Lung (tissue), 12 donors: Measurements from ENCODE around the gene GNG8. TPM values are rescaled to one million over a fixed set of nuclear protein-coding genes. Genes with fewer than 3 reads are reported as not detected.

Source experiments
- ATAC-seq: fragments of 200-7000 bp; cut with Tn5 transposase; one replicate; pipeline ENCODE4 v1.9.1; 2020; ENCODE audit warnings: moderate number of reproducible peaks; ENCODE audit not compliant: insufficient read depth, low FRiP score
- DNase-seq, 3 donors: peaks; one replicate each; pipeline ENCODE4 v3.0.0-alpha.2; 2013 to 2017
- H3K27ac ChIP-seq, 2 donors: one replicate each; pipeline ENCODE4 v1.5.1; 2013; ENCODE audit warnings: mild to moderate bottlenecking in 2 of 2, moderate library complexity in 2 of 2, control low read depth in 1 of 2, inconsistent platforms in 1 of 2, low read depth in 1 of 2, low read length in 1 of 2
- H3K27me3 ChIP-seq, 3 donors: one replicate each; pipeline ENCODE4 v1.5.1; 2013; ENCODE audit warnings: low read length in 2 of 3; ENCODE audit not compliant: control insufficient read depth in 3 of 3, insufficient read depth in 3 of 3
- H3K36me3 ChIP-seq, 4 donors: one replicate each; pipeline ENCODE4 v1.5.1; 2013; ENCODE audit warnings: low read length in 4 of 4, mild to moderate bottlenecking in 1 of 4, moderate library complexity in 1 of 4; ENCODE audit not compliant: control insufficient read depth in 4 of 4, insufficient read depth in 4 of 4
- H3K4me1 ChIP-seq, 5 donors: one replicate each; pipeline ENCODE4 v1.5.1; 2013; ENCODE audit warnings: low read length in 5 of 5, mild to moderate bottlenecking in 2 of 5, moderate library complexity in 1 of 5; ENCODE audit not compliant: control insufficient read depth in 5 of 5, insufficient read depth in 5 of 5
- H3K4me3 ChIP-seq: one replicate; pipeline ENCODE4 v1.5.1; 2013; ENCODE audit warnings: mild to moderate bottlenecking, control low read depth, moderate library complexity
- H3K9ac ChIP-seq, 2 donors: one replicate each; pipeline ENCODE4 v1.5.1; 2013; ENCODE audit warnings: low read length in 2 of 2, control low read depth in 1 of 2; ENCODE audit not compliant: insufficient read depth in 1 of 2
- H3K9me3 ChIP-seq, 4 donors: one replicate each; pipeline ENCODE4 v1.5.1; 2013; ENCODE audit warnings: low read length in 3 of 4, mild to moderate bottlenecking in 1 of 4, moderate library complexity in 1 of 4; ENCODE audit not compliant: control insufficient read depth in 4 of 4, insufficient read depth in 3 of 4
- WGBS, 2 donors: extraction: QIAGEN DNeasy Blood & Tissue Kit; methylation state at CpG; one replicate each; pipeline ENCODE4 v1.1.7; 2013; 5-methylcytosine and 5-hydroxymethylcytosine counted together
- polyA plus RNA-seq, 2 donors: library from polyadenylated mRNA; stranded (reverse); fragments of 200-250 nt; gene quantifications; one replicate each; pipeline ENCODE4 v1.2.1, GENCODE V29; 2013
- total RNA-seq, 2 donors: library from RNA; depleted of rRNA in 1 of 2; stranded (reverse); fragments of >200 nt in 1 of 2; gene quantifications; one replicate each; pipeline ENCODE4 v1.2.1, GENCODE V29; 2014 to 2021
- TF ChIP-seq, protein P1 (sequence below): IDR thresholded peaks from 2 replicates; pipeline ENCODE4 v1.5.1; 2012; ENCODE audit warnings: mild to moderate bottlenecking; ENCODE audit errors: control extremely low read depth, extremely low read depth
- donor health status: control.
- donor health status: control.
- donor health status: Bipolar disorder and iron deficiency.
- donor health status: healthy.
- donor health status: DM: yes; HTN: yes; CAD: no.

Gene GNG8
- total and polyA plus RNA-seq, 4 donors: not detected

DNA sequence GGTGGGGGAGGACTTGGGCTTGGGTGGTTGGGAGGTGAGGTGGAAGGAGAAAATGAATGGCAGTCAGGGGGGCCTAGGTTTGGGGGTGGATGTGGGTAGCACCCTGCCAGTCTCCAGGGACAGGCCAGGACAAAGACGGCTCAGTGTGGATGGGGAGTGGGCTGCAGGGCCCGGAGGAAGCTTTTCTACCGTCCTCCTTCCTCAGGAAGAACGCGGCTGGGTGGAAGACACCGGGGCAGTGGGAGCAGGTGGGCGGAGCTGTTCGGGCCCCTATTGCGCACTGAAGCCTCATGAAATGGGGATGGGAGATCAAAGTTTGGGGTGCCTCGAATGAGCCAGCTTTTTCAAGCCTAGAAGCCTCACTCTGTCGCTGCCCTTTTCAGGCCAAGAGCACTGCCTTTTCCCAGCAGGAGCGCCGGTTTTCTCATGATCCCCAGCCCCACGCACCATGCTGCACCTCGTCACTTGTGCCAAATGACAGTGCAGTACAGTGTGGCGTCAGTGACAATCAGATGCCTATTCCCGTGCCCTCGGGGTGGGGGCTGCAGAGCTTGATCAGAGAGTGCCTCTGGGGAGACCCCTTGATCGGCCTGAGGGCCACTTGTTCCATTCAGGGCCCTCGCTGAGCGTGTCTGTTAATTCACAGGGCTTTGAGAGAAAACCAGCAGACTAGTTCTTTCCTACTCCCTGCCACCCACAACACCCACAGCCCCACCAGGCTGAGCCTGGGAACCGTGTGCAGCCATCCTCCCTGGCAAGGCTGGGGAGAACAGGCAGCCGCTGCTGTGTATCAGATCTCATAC, 33.4 kb downstream of the GNG8 start:
- H3K9ac ChIP-seq: peak overlapping the region; percentile 61 to 74
- peaks cover 0 to 23% (median 15%) of the 10 kb centered on the region in 4 donors for H3K36me3 ChIP-seq
- no peaks in the 10 kb centered on the region for H3K27me3 ChIP-seq
- ATAC-seq (no peak), DNase-seq (no peak)
- TF ChIP-seq, protein P1, sequence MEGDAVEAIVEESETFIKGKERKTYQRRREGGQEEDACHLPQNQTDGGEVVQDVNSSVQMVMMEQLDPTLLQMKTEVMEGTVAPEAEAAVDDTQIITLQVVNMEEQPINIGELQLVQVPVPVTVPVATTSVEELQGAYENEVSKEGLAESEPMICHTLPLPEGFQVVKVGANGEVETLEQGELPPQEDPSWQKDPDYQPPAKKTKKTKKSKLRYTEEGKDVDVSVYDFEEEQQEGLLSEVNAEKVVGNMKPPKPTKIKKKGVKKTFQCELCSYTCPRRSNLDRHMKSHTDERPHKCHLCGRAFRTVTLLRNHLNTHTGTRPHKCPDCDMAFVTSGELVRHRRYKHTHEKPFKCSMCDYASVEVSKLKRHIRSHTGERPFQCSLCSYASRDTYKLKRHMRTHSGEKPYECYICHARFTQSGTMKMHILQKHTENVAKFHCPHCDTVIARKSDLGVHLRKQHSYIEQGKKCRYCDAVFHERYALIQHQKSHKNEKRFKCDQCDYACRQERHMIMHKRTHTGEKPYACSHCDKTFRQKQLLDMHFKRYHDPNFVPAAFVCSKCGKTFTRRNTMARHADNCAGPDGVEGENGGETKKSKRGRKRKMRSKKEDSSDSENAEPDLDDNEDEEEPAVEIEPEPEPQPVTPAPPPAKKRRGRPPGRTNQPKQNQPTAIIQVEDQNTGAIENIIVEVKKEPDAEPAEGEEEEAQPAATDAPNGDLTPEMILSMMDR: no peak
- peaks cover 7 to 26% (median 13%) of the 10 kb centered on the region in 5 donors for H3K4me1 ChIP-seq
- WGBS, 2 donors: 21 to 28% methylated on average over 22 to 23 of the region's 23 CpGs
- peak overlapping the region; percentile 98 for H3K4me3 ChIP-seq
- H3K9me3 ChIP-seq: peaks cover 0 to 6% (median 0%) of the 10 kb centered on the region in 4 donors
- peak overlapping the region; percentile 43 to 74 for H3K27ac ChIP-seq

DNA sequence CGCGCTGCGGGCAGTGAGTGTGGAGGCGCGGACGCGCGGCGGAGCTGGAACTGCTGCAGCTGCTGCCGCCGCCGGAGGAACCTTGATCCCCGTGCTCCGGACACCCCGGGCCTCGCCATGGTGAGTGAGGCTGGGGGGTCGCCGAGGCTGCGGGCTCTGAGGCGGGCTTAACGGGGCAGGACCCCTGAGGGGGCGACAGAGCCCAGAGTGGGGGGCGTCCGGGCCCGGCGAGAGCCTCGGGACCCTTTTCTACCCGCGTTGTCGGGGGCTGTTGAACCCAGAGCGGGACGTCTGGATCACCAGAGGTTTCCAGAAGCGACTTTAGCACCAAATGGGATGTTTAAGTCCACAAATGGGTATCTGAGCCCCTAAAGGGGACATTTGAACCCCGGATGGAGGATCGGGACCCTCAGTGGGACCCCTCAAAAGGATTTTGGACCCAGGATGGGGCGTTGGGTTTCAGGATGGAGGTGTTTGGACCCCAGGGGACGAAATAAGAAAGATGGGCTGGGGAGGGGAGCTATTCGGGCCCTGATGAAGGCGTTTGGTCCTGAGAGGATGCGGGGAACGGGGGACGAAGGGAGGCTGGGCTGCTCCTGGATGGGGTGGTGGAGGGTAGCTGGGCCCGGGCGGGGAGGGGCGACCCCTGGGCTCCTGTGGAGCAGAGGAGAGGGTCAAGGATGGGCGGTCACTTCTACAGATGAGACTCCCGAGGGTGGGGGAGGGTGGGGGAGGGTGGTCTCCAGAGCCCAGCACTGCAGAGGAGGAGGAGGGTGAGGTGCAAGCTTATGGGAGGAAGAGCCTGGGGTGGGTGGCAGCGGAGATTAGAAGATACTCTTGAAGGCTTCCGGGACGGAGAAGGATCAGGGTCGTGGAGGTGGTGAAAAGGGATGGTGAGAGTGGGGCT, 34.4 kb downstream of the GNG8 start, which contains the start of gene CALM3:
Gene CALM3, plus strand, starts transcription at position 13 of the 907 bp plus-strand sequence. Its CDS starts 105 bp downstream, at position 118.
- TF ChIP-seq, protein P1: no peak
- no peaks in the 10 kb centered on the region for H3K27me3 ChIP-seq
- ATAC-seq (no peak), DNase-seq (peak in 1 of 3 donors; percentile 23)
- H3K9me3 ChIP-seq: peaks cover 0 to 6% (median 0%) of the 10 kb centered on the region in 4 donors
- H3K4me3 ChIP-seq: peak within 1 kb of the TSS; percentile 98
- peak within 1 kb of the TSS; percentile 93 to 100 for H3K27ac ChIP-seq
- H3K9ac ChIP-seq: peak within 1 kb of the TSS; percentile 93 to 95
- 0% methylated on average over 44 to 51 of the region's 51 CpGs for WGBS, 2 donors
- H3K36me3 ChIP-seq: peaks cover 0 to 13% (median 8%) of the 10 kb centered on the region in 4 donors
- H3K4me1 ChIP-seq: peaks cover 7 to 26% (median 13%) of the 10 kb centered on the region in 5 donors

DNA sequence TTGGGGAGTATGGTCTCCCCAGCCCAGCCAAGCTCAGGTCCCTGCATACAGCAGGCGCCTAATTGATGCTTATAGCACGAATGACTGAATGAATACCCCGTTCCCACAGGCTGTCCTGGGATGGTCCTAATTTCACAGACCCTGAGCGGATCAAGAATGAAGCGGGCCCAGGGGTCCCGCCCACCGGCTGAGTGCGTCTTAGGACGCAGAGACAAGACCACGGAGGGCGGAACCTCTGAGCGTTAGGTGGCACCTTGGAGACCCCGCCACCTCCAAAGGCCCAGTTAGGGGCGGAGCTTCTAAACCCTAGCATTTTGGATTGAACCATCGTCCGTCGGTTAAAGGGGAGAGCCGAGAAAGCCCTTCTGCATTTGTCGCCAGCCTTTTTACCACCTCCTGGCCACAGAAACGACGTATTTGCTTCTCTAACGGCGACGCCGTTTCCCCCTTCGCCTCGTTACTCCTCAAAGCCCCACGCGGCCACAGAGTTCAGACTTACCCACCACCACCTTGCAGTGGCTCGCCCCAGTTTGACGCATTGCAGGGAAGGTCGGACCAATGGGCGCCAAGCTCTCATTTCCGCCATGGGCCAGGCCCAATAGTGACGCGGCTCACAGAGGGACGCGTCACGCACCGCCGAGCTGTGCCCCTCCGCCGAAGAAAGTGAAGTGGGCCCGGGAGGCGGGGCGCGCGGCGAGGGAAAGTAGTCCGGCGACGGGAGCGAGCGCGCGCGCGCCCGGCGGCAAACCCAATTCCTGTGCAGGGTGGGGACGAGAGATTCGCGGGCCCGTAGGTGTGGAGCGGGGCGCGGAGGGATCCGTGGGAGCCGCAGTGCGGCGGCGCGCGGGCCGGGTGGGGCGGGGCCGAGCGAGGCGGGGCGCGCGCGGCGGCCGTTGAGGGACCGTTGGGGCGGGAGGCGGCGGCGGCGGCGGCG, 35.4 kb downstream of the GNG8 start:
- no peaks in the 10 kb centered on the region for H3K27me3 ChIP-seq
- H3K9me3 ChIP-seq: peaks cover 0 to 6% (median 0%) of the 10 kb centered on the region in 4 donors
- peaks cover 7 to 26% (median 13%) of the 10 kb centered on the region in 5 donors for H3K4me1 ChIP-seq
- peaks cover 0 to 5% (median 1%) of the 10 kb centered on the region in 4 donors for H3K36me3 ChIP-seq
- ATAC-seq (peak; percentile 91), DNase-seq (peak; percentile 98 to 99 (median 99))
- H3K4me3 ChIP-seq: peak overlapping the region; percentile 98
- H3K9ac ChIP-seq: peak overlapping the region; percentile 93 to 95
- WGBS, 2 donors: 1% methylated on average over 55 to 93 of the region's 93 CpGs
- TF ChIP-seq, protein P1: no peak
- peak overlapping the region; percentile 93 to 100 for H3K27ac ChIP-seq
